Uterus (tissue), 4 donors: ENCODE measurements around the gene ANGEL1. TPM values are rescaled to one million over a fixed set of nuclear protein-coding genes. Genes with fewer than 3 reads are reported as not detected.
A peak's percentile ranks its signal among the peaks of the same experiment; 100 is the strongest.

Source experiments
- DNase-seq, 2 donors: peaks; one replicate each; pipeline ENCODE4 v3.0.0-alpha.2; 2019 to 2020
- H3K27ac ChIP-seq, 2 donors: fragments of 200-600 bp; sonication (generic); 1 replicate in 1 of 2; 2 replicates in 1 of 2; pipeline ENCODE4 v1.5.1; 2016 to 2018
- H3K27me3 ChIP-seq, 2 donors: fragments of 200-600 bp; sonication (generic); one replicate each; pipeline ENCODE4 v1.5.1; 2018 to 2019; ENCODE audit warnings: control low read depth in 1 of 2
- H3K36me3 ChIP-seq, 2 donors: fragments of 200-600 bp; sonication (generic); one replicate each; pipeline ENCODE4 v1.5.1; 2019; ENCODE audit warnings: control low read depth in 1 of 2
- H3K4me1 ChIP-seq, 2 donors: fragments of 200-600 bp; sonication (generic); one replicate each; pipeline ENCODE4 v1.5.1; 2018 to 2019; ENCODE audit warnings: control low read depth in 1 of 2
- H3K4me3 ChIP-seq, 2 donors: fragments of 200-600 bp; sonication (generic); 1 replicate in 1 of 2; 2 replicates in 1 of 2; pipeline ENCODE4 v1.5.1; 2018 to 2019; ENCODE audit warnings: mild to moderate bottlenecking in 1 of 2
- H3K9me3 ChIP-seq, 2 donors: fragments of 200-600 bp; sonication (generic); one replicate each; pipeline ENCODE4 v1.5.1; 2019; ENCODE audit warnings: control low read depth in 1 of 2
- POLR2A ChIP-seq, 2 donors: fragments of 450-650 bp; IDR thresholded peaks; one replicate each; pipeline ENCODE4 v1.6.1; 2016; ENCODE audit warnings: antibody characterized with exemption in 2 of 2, mild to moderate bottlenecking in 1 of 2, moderate library complexity in 1 of 2
- intact Hi-C: fragments of 100-400 bp; cut with DNase I; formaldehyde crosslinking; loops from one replicate; pipeline ENCODE4 v1.15.1; 2023; ENCODE audit warnings: low total_unique reads
- total RNA-seq, 4 donors: library from RNA; depleted of rRNA in 3 of 4; stranded (reverse); fragments of >200 nt in 3 of 4; gene quantifications; one replicate each; pipeline versions ENCODE4 v1.1.0 to v1.2.4, GENCODE V29; 2014 to 2023
- TF ChIP-seq, protein P1 (sequence below), 4 experiments: fragments of 200-600 bp in 2 of 4; fragments of 450-650 bp in 2 of 4; sonication (generic) in 2 of 4; IDR thresholded peaks; one replicate each; pipeline ENCODE4 v1.5.1; 2016 to 2019; ENCODE audit warnings: antibody characterized with exemption in 4 of 4, mild to moderate bottlenecking in 2 of 4, moderate library complexity in 1 of 4
- donor health status: DM: yes; HTN: yes; CAD: no.

ANGEL1 gene
- total RNA-seq, 4 donors from 2014 or later = 4.1 to 24.4 (median 10.5) TPM

DNA sequence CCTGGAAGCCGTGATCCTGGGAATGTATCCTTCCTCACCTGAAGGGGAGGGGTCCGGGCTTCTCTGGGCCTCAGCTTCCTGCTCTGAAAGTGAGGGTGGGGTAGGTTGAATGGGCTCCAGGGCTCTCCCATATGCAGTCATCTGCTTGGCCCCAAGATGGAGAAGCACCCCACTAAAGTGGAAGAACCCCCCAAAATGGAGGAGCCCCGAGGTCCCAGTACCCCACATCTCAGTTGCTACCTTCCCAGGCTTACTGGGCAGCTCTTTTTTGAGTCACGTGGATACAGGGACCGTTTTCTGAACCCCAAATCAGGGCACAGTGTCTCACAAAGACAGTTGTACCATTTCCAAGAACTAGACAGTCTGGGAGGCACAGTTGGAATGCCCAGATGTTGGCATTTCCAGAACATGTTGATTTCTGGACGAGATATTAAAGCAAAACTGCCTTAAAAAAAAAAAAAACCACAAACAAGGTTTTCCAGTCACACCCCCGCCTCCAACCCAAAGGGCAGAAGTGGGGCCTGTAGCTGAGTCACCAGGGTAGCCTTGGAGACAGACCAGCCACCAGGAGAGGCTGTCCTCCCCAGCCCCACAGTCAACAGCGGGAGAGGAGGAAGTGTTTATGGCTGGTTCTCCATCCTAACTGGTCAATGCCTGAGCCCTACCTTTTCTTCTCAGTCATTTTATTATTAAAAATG, 39.3 kb downstream of the ANGEL1 start:
- H3K9me3 ChIP-seq = no peaks in the 10 kb centered on the region
- intact Hi-C loops = no loop called here
- no peak overlapping the region for H3K4me3 ChIP-seq
- DNase-seq = peak; percentile 78 to 89
- H3K4me1 ChIP-seq = peaks cover 3 to 22% of the 10 kb centered on the region in 2 donors
- H3K36me3 ChIP-seq = no peaks in the 10 kb centered on the region
- TF ChIP-seq, protein P1, sequence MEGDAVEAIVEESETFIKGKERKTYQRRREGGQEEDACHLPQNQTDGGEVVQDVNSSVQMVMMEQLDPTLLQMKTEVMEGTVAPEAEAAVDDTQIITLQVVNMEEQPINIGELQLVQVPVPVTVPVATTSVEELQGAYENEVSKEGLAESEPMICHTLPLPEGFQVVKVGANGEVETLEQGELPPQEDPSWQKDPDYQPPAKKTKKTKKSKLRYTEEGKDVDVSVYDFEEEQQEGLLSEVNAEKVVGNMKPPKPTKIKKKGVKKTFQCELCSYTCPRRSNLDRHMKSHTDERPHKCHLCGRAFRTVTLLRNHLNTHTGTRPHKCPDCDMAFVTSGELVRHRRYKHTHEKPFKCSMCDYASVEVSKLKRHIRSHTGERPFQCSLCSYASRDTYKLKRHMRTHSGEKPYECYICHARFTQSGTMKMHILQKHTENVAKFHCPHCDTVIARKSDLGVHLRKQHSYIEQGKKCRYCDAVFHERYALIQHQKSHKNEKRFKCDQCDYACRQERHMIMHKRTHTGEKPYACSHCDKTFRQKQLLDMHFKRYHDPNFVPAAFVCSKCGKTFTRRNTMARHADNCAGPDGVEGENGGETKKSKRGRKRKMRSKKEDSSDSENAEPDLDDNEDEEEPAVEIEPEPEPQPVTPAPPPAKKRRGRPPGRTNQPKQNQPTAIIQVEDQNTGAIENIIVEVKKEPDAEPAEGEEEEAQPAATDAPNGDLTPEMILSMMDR (IDR thresholded peaks at IDR 0.05) = peak in 1 of 4 experiments; percentile 15
- no peak for TF ChIP-seq POLR2A (IDR thresholded peaks at IDR 0.05)
- H3K27ac ChIP-seq = peak overlapping the region; percentile 83 to 90
- H3K27me3 ChIP-seq = no peaks in the 10 kb centered on the region

DNA sequence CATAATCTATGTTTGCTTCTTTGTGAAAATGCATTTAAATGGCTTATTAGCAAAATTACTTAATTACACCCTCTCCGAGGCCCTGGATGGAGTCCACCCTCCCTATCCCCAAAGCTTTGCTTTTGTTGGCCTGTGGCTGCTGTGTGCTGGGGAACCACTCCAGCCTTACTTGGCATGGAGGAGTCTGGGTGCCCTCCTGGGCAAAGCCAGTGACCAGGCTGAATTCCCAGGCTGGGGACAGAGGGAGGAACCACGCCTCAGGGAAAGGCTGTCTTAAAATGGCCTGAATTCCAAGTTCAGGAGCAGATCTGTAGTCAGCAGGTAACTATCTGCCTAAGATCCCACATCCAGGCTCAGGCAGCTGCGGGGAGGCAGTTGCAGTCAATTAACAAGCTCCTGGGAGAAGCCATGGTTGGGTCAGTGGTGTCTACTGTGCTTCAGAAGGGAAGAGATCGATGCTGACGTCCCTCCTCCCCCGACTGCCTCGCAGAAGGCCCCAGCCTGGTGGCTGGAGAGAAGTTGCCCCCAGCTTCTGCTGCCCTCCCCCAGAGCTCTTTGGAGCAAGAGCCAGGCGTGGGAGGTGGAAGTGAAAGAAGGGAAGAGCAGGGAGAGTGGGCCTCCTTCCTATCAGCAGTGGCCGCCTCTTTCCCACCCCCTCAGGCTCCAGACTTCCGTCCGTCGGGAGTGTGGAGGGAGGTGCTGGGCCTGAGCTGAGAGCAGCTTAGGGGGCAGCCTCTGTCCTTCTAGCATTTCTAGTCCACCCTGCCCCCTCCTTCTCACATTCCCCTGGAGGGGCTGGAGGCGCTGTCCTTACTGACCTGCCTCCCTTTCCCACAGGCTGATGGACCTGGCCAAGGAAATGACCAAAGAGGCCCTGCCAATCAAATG, 40.1 kb downstream of the ANGEL1 start:
- H3K4me3 ChIP-seq = no peak overlapping the region
- peak; percentile 79 to 83 for DNase-seq
- H3K36me3 ChIP-seq = no peaks in the 10 kb centered on the region
- no peaks in the 10 kb centered on the region for H3K27me3 ChIP-seq
- TF ChIP-seq, protein P1 (IDR thresholded peaks at IDR 0.05) = no peak
- TF ChIP-seq POLR2A (IDR thresholded peaks at IDR 0.05) = no peak
- peak overlapping the region; percentile 83 to 90 for H3K27ac ChIP-seq
- peaks cover 3 to 22% of the 10 kb centered on the region in 2 donors for H3K4me1 ChIP-seq
- H3K9me3 ChIP-seq = no peaks in the 10 kb centered on the region
- intact Hi-C loops = no loop called here

DNA sequence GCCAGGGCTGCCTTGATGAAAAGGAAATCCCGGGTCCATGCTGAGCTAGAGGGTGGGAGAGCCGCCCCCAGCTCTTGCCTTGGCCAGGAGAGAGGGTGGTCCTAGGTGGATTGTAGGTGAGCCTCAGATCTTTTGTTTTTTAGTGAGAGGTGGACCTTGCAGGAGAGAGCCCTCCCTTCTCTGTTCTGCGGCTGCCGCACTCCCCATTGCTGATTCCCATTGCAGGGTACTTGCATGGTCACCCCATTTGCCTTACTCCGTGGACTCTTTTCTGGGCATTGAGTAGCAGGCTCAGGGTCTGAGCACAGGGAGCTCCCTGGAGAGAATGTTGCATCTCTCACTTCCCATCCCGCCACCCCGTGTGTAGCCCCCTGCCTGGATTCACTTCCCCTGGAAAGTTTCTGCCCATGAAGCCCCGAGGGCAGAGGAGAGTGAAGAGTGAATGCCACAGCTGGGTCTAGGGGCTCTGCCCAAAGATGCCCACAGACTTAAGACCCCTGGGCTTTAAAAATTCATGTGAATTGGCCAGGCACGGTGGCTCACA, 41.2 kb downstream of the ANGEL1 start:
- H3K9me3 ChIP-seq = no peaks in the 10 kb centered on the region
- peaks cover 3 to 22% of the 10 kb centered on the region in 2 donors for H3K4me1 ChIP-seq
- no peak overlapping the region for H3K4me3 ChIP-seq
- H3K36me3 ChIP-seq = no peaks in the 10 kb centered on the region
- TF ChIP-seq, protein P1 (IDR thresholded peaks at IDR 0.05) = no peak
- TF ChIP-seq POLR2A (IDR thresholded peaks at IDR 0.05) = no peak
- intact Hi-C loops = no loop called here
- no peak for DNase-seq
- H3K27ac ChIP-seq = peak overlapping the region; percentile 83 to 90
- no peaks in the 10 kb centered on the region for H3K27me3 ChIP-seq

DNA sequence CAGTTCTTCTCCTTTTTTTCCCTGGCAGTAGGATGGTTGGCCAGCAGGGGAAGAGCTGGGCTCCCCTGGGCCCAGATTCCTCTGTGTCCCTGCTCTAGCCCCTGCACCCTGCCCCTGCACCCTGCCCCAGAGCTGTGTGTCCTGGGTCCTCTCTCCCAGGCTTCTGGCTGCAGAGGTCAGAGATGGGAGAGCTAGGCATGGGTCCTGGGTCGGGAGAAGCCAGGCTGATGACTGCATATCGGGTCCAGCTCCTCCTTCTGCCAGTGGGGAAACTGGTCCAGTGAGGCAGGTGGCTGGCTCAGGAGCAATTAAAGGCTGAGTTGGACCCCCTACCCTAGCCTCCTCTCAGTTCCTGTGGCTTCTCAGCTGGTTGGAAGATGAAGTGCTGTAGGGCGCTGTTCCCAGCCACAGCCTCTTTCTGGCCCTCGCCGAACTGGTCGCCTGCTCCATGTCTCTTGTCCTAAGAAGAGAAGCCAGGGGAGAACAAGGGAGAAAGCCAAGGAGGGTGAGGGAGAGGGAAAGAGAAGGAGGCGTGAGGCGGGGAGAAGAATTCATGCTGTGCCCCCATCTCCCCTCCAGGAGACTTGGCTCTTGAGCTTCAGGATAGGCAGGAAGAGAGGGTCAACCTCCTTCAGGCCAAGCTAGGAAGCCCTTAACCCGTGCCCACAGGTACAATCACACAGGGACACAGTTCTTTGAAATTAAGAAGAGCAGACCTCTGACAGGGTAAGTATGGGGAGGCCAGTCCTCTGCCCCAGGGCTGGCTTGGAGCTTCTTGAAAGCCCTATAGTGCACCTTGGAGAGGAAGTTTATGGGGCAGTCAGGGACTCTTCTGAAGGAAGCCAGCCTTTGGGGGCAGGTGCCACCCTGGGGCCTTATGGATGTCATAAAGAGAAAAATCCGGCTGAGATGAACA, 41.9 kb downstream of the ANGEL1 start:
- H3K4me1 ChIP-seq = peaks cover 3 to 22% of the 10 kb centered on the region in 2 donors
- TF ChIP-seq POLR2A (IDR thresholded peaks at IDR 0.05) = no peak
- TF ChIP-seq, protein P1 (IDR thresholded peaks at IDR 0.05) = no peak
- intact Hi-C loops = no loop called here

More for the DNA sequence above, 41.9 kb downstream of the ANGEL1 start:
- H3K27ac ChIP-seq = peak overlapping the region in 1 of 2 donors; percentile 90
- DNase-seq = peak in 1 of 2 donors; percentile 9
- H3K4me3 ChIP-seq = no peak overlapping the region
- H3K27me3 ChIP-seq = no peaks in the 10 kb centered on the region
- H3K36me3 ChIP-seq = no peaks in the 10 kb centered on the region
- no peaks in the 10 kb centered on the region for H3K9me3 ChIP-seq
